ENCODE measurements around the gene HTRA3. TPM values are rescaled to one million over a fixed set of nuclear protein-coding genes. Genes with fewer than 3 reads are reported as not detected.
"Not testable (repeated sequence)": the region's sequence is repeated elsewhere in the genome, so short reads cannot be mapped to it uniquely, and the experiment has no call there.

HTRA3 gene
- total RNA-seq, 4 donors from 2014 or later = 1.8 to 13.0 (median 6.6) TPM

GRCh38 chr4:8348071-8348470, 78.5 kb downstream of the HTRA3 start:
- Histone ChIP-seq H3K4me1 (peaks cover under 1 to 21% (median 7%) of the 10 kb centered on the region in 3 donors), H3K36me3 (no peaks in the 10 kb centered on the region), H3K27ac (no peak overlapping the region), H3K4me3 (no peak overlapping the region), H3K27me3 (peaks cover 0 to 5% (median 0%) of the 10 kb centered on the region in 4 donors), H3K9me3 (no peaks in the 10 kb centered on the region)
- whole genome bisulfite sequencing, 2 donors = 50 to 85% methylated on average over 2 to 4 of the region's 6 CpGs
- intact Hi-C loops (cut with DNase I) = no loop called here
- no peak for DNase-seq
- TF ChIP-seq CTCF (IDR thresholded peaks at IDR 0.05) (no peak), POLR2A (IDR thresholded peaks at IDR 0.05) (no peak)

- WGBS, 2 donors = 70 to 89% methylated on average over 3 to 6 of the region's 11 CpGs
Measured at GRCh38 chr4:8349236-8349635, 79.7 kb downstream of the HTRA3 start.

GRCh38 chr4:8349664-8350236, 80.2 kb downstream of the HTRA3 start:
- 83 to 84% methylated on average over 5 of the region's 7 CpGs for WGBS, 2 donors
- H3K27me3 ChIP-seq = peaks cover 0 to 5% (median 0%) of the 10 kb centered on the region in 4 donors
- DNase-seq = no peak
- H3K27ac ChIP-seq = no peak overlapping the region
- H3K4me1 ChIP-seq = peaks cover 0 to 14% (median 4%) of the 10 kb centered on the region in 3 donors
- intact Hi-C loops (cut with DNase I) = no loop called here
- no peaks in the 10 kb centered on the region for H3K36me3 ChIP-seq
- no peak overlapping the region for H3K4me3 ChIP-seq
- TF ChIP-seq POLR2A (IDR thresholded peaks at IDR 0.05) = no peak
- no peak for TF ChIP-seq CTCF (IDR thresholded peaks at IDR 0.05)
- H3K9me3 ChIP-seq = no peaks in the 10 kb centered on the region

More at GRCh38 chr4:8349236-8349635, 79.7 kb downstream of the HTRA3 start:
- H3K9me3 ChIP-seq; H3K4me3 ChIP-seq; intact Hi-C loops (cut with DNase I); H3K27ac ChIP-seq; H3K36me3 ChIP-seq; DNase-seq; H3K27me3 ChIP-seq: not testable (repeated sequence)
- peaks cover 0 to 14% (median 4%) of the 10 kb centered on the region in 3 donors for H3K4me1 ChIP-seq

GRCh38 chr4:8350352-8350751, 80.8 kb downstream of the HTRA3 start:
- WGBS, 2 donors = 84 to 92% methylated on average over 2 to 10 of the region's 13 CpGs
- intact Hi-C loops (cut with DNase I) = no loop called here
- Histone ChIP-seq H3K4me3 (no peak overlapping the region), H3K27ac (no peak overlapping the region), H3K36me3 (no peaks in the 10 kb centered on the region), H3K4me1 (peaks cover 0 to 14% (median 4%) of the 10 kb centered on the region in 3 donors), H3K9me3 (no peaks in the 10 kb centered on the region), H3K27me3 (peaks cover 0 to 5% (median 0%) of the 10 kb centered on the region in 4 donors)
- TF ChIP-seq CTCF (IDR thresholded peaks at IDR 0.05) (no peak), POLR2A (IDR thresholded peaks at IDR 0.05) (no peak)
- no peak for DNase-seq

- intact Hi-C loops (cut with DNase I) = no loop called here
- no peak for TF ChIP-seq POLR2A (IDR thresholded peaks at IDR 0.05)
- TF ChIP-seq CTCF (IDR thresholded peaks at IDR 0.05) = no peak
- Histone ChIP-seq H3K36me3 (no peaks in the 10 kb centered on the region), H3K4me3 (no peak overlapping the region), H3K27ac (peak overlapping the region in 1 of 4 donors; percentile 17), H3K9me3 (no peaks in the 10 kb centered on the region), H3K27me3 (peaks cover 0 to 5% (median 0%) of the 10 kb centered on the region in 4 donors), H3K4me1 (peaks cover 0 to 14% (median 4%) of the 10 kb centered on the region in 3 donors)
- DNase-seq = no peak
- 83 to 90% methylated on average over 4 to 9 of the region's 19 CpGs for WGBS, 2 donors
Measured at GRCh38 chr4:8350841-8351461, 81.4 kb downstream of the HTRA3 start.

All from esophagus squamous epithelium (tissue), 5 donors.